ENCODE data around the gene PRKG2.
A peak's percentile ranks its signal among the peaks of the same experiment; 100 is the strongest.

PRKG2 gene

GRCh38 chr4:81214881-81215868, at the start of gene PRKG2:
TSS of gene PRKG2 (minus strand) at chr4:81215222. CDS start at chr4:81205047, 10,175 bp downstream.
- DNase-seq (ENCODE audit: low read depth), result no peak
- peak within 1 kb of the TSS; percentile 51 for H3K4me3 ChIP-seq (ENCODE audit: low read depth, low read length)
- TF ChIP-seq CTCF (IDR thresholded peaks at IDR 0.05; ENCODE audit: low read depth, low read length, missing control alignments), result no peak
- in situ Hi-C loops (cut with HindIII; ENCODE audit: low sequenced_read_pairs), result no loop called here

GRCh38 chr4:81260443-81261101, 45.5 kb upstream of the PRKG2 start:
- TF ChIP-seq CTCF (IDR thresholded peaks at IDR 0.05; ENCODE audit: low read depth, low read length, missing control alignments), result peak; percentile 30
- in situ Hi-C loops (cut with HindIII; ENCODE audit: low sequenced_read_pairs), result no loop called here
- no peak for DNase-seq (ENCODE audit: low read depth)
- H3K4me3 ChIP-seq (ENCODE audit: low read depth, low read length), result no peak overlapping the region

- TF ChIP-seq CTCF (IDR thresholded peaks at IDR 0.05; ENCODE audit: low read depth, low read length, missing control alignments), result no peak
- no peak overlapping the region for H3K4me3 ChIP-seq (ENCODE audit: low read depth, low read length)
- no peak for DNase-seq (ENCODE audit: low read depth)
- in situ Hi-C loops (cut with HindIII; ENCODE audit: low sequenced_read_pairs), result no loop called here
Measured at GRCh38 chr4:81258841-81259550, 44.0 kb upstream of the PRKG2 start.

GRCh38 chr4:81257816-81258215, 42.8 kb upstream of the PRKG2 start:
- in situ Hi-C loops (cut with HindIII; ENCODE audit: low sequenced_read_pairs), result no loop called here
- no peak for DNase-seq (ENCODE audit: low read depth)
- no peak for TF ChIP-seq CTCF (IDR thresholded peaks at IDR 0.05; ENCODE audit: low read depth, low read length, missing control alignments)
- H3K4me3 ChIP-seq (ENCODE audit: low read depth, low read length), result no peak overlapping the region

GRCh38 chr4:81257021-81257420, 42.0 kb upstream of the PRKG2 start:
- H3K4me3 ChIP-seq (ENCODE audit: low read depth, low read length), result no peak overlapping the region
- TF ChIP-seq CTCF (IDR thresholded peaks at IDR 0.05; ENCODE audit: low read depth, low read length, missing control alignments), result no peak
- peak; percentile 33 for DNase-seq (ENCODE audit: low read depth)
- in situ Hi-C loops (cut with HindIII; ENCODE audit: low sequenced_read_pairs), result no loop called here

Measured in astrocyte of the cerebellum (primary cell).